GM12864 (cell line): ENCODE measurements around the gene ST3GAL6.

Source experiments
- DNase-seq: peaks from one replicate; pipeline ENCODE4 v3.0.0-alpha.2; 2011; ENCODE audit warnings: low read depth
- H3K4me3 ChIP-seq: 2 replicates; pipeline ENCODE4 v1.5.1; 2011; ENCODE audit warnings: mild to moderate bottlenecking, low read depth, low read length, control low read depth
- TF ChIP-seq, protein P1 (sequence below): IDR thresholded peaks from 2 replicates; pipeline ENCODE4 v1.5.1; 2011; ENCODE audit warnings: low read depth, mild to moderate bottlenecking, moderate library complexity, low read length, control low read depth, inconsistent platforms; ENCODE audit errors: missing control alignments

The ST3GAL6 gene

DNA sequence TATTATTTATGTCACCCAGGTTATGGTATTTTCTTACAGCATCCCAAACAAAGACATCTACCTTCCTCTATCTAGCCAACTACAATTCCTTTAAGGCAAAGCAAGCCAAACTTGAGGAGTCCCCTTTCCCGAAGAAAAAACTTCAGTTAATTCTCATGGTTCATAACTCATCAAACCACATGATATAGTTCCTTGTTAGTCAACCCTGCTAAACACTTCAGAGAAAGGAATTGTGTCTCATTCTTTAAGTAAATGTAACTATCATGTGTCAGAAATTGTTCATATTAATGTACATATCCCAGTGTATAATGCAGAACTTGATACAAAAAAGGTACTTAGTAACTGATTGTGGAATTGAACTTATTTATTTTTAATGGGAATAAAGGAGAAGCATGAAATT lies 44.4 kb downstream of the ST3GAL6 start:
- DNase-seq = no peak
- no peak overlapping the region for H3K4me3 ChIP-seq
- TF ChIP-seq, protein P1, sequence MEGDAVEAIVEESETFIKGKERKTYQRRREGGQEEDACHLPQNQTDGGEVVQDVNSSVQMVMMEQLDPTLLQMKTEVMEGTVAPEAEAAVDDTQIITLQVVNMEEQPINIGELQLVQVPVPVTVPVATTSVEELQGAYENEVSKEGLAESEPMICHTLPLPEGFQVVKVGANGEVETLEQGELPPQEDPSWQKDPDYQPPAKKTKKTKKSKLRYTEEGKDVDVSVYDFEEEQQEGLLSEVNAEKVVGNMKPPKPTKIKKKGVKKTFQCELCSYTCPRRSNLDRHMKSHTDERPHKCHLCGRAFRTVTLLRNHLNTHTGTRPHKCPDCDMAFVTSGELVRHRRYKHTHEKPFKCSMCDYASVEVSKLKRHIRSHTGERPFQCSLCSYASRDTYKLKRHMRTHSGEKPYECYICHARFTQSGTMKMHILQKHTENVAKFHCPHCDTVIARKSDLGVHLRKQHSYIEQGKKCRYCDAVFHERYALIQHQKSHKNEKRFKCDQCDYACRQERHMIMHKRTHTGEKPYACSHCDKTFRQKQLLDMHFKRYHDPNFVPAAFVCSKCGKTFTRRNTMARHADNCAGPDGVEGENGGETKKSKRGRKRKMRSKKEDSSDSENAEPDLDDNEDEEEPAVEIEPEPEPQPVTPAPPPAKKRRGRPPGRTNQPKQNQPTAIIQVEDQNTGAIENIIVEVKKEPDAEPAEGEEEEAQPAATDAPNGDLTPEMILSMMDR = no peak

DNA sequence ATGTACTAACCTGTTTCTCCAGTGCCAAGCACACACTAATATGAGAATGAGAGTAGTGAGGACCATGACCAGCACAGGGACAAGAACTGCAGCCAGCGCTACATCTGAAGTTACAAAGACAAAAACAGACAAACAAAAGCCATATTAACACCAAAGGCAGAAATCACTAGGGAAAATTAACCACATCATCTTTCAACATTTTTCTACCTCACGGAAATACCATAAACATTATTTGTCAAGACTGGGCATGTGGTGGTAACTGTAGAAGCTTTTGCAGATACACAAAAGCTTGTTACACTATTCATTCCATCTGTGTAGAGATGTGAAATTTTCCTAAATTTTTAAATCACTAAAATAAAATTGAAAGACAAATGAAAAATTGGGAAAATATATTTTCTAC lies 44.9 kb downstream of the ST3GAL6 start:
- H3K4me3 ChIP-seq = no peak overlapping the region
- DNase-seq = no peak
- TF ChIP-seq, protein P1 = no peak

DNA sequence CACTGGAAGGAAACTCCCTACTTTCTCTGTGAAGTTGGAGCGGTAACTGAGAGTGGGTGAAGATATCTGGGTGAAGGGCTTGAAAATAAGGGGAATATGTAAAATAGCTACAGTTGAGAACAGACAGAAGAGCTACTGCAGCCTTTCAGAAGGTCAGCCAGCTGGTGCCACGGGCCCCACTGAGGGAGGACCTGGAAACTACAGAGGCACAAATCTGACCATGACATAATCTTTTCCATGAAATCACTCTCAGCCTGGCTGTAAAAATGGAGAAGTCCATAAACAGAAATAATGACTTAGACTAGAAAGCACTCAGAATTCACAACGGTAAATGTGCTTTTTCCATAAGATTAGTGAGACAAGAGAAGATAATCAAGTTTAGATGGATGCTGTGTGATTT lies 46.4 kb downstream of the ST3GAL6 start:
- DNase-seq = no peak
- TF ChIP-seq, protein P1 = no peak

DNA sequence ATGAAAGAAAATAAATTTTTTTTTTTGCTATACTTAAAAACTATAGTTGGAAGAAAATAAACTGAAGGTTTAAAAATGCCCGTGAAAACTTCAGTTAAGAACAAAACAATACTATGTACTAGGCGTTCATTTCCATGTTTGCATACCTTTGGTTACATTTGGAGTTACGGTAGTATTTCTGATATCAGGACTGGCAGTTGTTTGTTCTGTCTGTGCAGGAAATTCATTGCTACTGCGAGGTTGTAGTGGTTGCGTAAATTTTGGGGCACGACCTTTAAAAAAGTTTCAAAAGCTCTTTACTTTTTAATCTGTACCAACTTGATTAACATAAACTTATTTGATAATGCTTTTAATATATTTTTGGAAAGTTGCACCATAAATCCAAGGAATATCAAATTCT lies 47.9 kb downstream of the ST3GAL6 start:
- no peak overlapping the region for H3K4me3 ChIP-seq
- no peak for DNase-seq
- TF ChIP-seq, protein P1 = no peak

More for the DNA sequence above, 46.4 kb downstream of the ST3GAL6 start:
- H3K4me3 ChIP-seq = no peak overlapping the region

DNA sequence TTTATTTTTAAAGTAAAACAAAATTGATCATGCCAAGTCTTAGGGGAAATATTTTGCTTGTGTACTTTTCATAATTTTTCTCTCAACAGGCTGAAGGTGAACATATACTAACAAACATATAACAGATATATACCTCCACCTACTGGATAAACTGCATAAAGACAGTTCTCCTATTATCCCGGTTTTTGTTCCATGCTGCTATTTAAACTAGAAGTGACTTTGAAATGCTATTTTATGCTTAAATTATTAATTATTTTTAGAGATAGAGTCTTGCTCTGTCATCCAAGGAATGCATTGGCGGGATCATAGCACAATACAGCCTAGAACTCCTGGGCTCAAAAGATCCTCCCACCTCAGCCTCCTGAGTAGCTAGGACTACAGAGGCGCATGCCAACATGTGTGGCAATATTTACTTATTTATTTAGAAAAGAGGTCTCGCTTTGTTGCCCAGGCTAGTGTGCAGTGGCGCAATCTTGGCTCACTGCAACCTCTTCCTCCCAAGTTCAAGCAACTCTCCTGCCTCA lies 49.8 kb downstream of the ST3GAL6 start:
- H3K4me3 ChIP-seq = no peak overlapping the region
- no peak for DNase-seq
- TF ChIP-seq, protein P1 = peak; percentile 38

DNA sequence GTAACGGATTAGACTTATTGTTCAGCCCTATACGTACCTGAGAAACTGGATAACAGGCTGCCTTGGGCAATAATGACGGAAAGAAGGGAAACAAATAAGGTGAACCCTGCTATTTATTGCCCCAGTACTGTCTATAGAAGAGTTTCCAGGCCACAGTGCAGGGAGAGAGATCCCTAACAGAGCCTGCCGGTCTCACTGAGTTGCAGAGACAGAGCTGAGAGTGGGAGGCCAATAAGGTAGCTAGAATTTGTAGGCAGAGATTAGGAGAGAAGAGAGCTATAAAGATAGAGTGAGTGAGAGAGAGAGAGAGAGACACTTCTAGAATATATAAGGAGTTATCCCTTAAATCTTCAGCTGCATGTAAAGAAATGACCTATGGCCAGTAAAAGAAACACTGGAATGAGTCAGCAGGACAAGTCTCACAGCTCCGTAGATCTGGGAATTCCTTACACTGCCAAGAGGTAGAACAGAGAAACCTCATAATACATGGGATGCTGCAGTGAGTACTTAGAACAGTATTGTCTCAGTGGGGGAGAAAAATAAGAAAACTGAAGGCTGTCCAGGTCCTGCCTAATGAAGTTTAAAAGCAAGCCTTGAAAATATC lies 51.8 kb downstream of the ST3GAL6 start:
- H3K4me3 ChIP-seq = no peak overlapping the region
- TF ChIP-seq, protein P1 = no peak
- DNase-seq = no peak

DNA sequence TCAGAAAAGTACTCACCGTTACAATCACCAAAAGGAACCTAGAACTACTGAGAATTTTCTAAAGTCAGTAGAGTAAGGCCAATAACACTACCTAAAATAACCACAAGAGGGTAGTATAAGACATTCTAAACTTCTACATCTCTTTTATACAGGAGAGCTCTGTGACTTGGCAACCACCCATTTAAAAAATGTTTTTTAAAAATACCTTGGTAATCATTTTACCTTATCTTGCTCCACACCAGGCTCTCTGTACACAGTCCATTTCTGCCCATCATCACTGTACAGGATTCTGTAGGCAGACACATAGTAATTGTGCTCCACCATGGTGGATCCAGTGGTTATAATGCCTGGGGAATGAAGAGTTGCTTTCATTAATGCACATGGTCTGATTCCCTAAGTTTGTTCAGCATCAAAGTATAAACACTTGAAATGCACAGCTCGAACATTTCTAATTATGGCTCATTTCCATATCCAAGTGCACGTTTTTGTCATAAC lies 54.5 kb downstream of the ST3GAL6 start:
- TF ChIP-seq, protein P1 = peak; percentile 54
- H3K4me3 ChIP-seq = no peak overlapping the region
- DNase-seq = peak; percentile 19
